ENCODE data around the gene CASKIN1. TPM values are rescaled to one million over a fixed set of nuclear protein-coding genes. Genes with fewer than 3 reads are reported as not detected.

CASKIN1 gene
- total RNA-seq, 1 experiment from 2014 or later, result 7.9 TPM

DNA sequence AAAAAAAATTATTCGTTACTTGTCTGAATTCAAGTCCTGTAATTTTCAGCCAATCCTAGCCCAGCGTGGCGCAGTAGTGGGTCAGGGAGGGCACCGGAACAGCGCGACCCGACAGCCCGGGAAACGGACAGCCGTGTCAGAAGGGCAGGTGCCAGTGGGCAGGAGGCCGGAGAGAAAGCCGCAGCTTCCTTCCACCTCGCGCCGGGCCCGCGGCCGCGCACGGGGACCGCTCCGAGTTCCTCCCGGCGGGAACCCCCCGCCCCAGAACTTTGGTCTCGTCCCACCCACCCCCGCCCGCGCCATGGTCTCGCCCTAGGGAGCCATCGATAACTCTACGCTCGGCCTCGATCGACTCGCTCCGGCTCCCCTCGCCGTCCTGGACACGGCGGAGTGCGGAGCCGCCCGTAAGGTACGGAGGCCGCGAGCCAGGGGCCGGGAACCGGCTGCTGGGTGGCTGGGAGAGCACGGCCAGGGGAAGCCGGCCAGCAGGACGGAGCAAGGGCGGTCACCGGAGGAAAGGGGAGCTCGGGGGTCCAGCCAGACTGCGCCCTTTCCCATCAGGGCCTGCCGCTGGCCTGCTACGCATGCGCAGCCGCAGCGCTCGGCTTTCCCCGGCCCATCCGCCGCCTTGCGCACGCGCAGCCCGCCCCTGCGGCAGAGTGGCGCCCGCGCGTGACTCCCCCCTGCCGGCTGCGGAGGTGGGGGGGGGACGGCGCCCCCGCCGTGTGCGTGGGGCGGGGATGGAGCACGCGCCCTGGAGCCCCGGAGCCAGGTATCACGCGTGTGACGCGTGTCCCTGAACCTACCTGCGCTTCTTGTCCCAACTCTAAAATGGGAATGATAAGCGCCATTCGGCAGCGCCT is 8.9 kb upstream of the CASKIN1 start, which contains the start of gene MLST8:
MLST8 (plus strand) TSS at position 351 of the 863 bp plus-strand sequence. CDS start 632 bp downstream, outside the sequence.
- H3K23me2 ChIP-seq (ENCODE audit: insufficient read length, low read depth, low read length, poor library complexity, severe bottlenecking), result peaks cover 12% of the 10 kb centered on the region
- no peak within 1 kb of the TSS for H4K91ac ChIP-seq (ENCODE audit: insufficient read length, low read depth, low read length)
- H2AK5ac ChIP-seq (ENCODE audit: insufficient read length, low read length), result no peak within 1 kb of the TSS
- no peak within 1 kb of the TSS for H3T11ph ChIP-seq (ENCODE audit: low read length)
- H3K27me3 ChIP-seq (ENCODE audit: insufficient read depth, low read length), result no peaks in the 10 kb centered on the region
- no peak within 1 kb of the TSS for H2AFZ ChIP-seq (ENCODE audit: low read length)
- H3K9ac ChIP-seq (ENCODE audit: extremely low read depth, insufficient read length, low read length), result peak within 1 kb of the TSS; percentile 88
- WGBS (ENCODE audit: extremely low coverage, insufficient read length, low lambda C conversion rate), result no CpG with 5 or more reads among the region's 93 CpGs
- H3K4ac ChIP-seq (ENCODE audit: low read depth, low read length), result no peak within 1 kb of the TSS
- H3K79me1 ChIP-seq (ENCODE audit: insufficient read depth, low read depth, low read length, poor library complexity, severe bottlenecking), result no peaks in the 10 kb centered on the region
- no peak within 1 kb of the TSS for H2BK120ac ChIP-seq (ENCODE audit: low read depth, low read length, poor library complexity, severe bottlenecking)
- H3K36me3 Mint-ChIP-seq (ENCODE audit: insufficient read depth in 1 of 3, low read depth in 3 of 3), result peaks cover 7 to 28% (median 28%) of the 10 kb centered on the region in 3 experiments; a peak in 6 of 7 replicates
- no peak within 1 kb of the TSS for H2BK12ac ChIP-seq (ENCODE audit: insufficient read length, low read depth, low read length)
- H3K18ac ChIP-seq (ENCODE audit: insufficient read length, low read depth, low read length), result peak within 1 kb of the TSS; percentile 96
- no peaks in the 10 kb centered on the region for H4K20me1 ChIP-seq (ENCODE audit: control insufficient read depth, insufficient read depth, insufficient read length)
- no peak within 1 kb of the TSS for H4K5ac ChIP-seq (ENCODE audit: insufficient read length, low read depth, low read length)
- peak within 1 kb of the TSS; percentile 76 to 84 for H3K4me3 Mint-ChIP-seq
- no peaks in the 10 kb centered on the region for H3K79me2 ChIP-seq (ENCODE audit: insufficient read depth, low read length)
- H3K14ac ChIP-seq (ENCODE audit: insufficient read depth, low read length), result peak within 1 kb of the TSS; percentile 97
- H3K4me1 ChIP-seq (ENCODE audit: insufficient read depth, low read length), result no peaks in the 10 kb centered on the region; the same call in 1 of the 2 replicates
- peaks cover 0 to 9% of the 10 kb centered on the region in 2 experiments; a peak in 1 of 5 replicates for H3K9me3 Mint-ChIP-seq
- H3K4me2 ChIP-seq (ENCODE audit: insufficient read depth, insufficient read length, low read length), result peak within 1 kb of the TSS; percentile 80
- H3K4me1 Mint-ChIP-seq, result peaks cover 6 to 9% of the 10 kb centered on the region in 2 experiments
- no peak within 1 kb of the TSS for H2BK20ac ChIP-seq (ENCODE audit: low read depth, low read length, poor library complexity, severe bottlenecking)
- H2BK15ac ChIP-seq (ENCODE audit: low read depth, low read length), result no peak within 1 kb of the TSS
- TF ChIP-seq, protein P1, sequence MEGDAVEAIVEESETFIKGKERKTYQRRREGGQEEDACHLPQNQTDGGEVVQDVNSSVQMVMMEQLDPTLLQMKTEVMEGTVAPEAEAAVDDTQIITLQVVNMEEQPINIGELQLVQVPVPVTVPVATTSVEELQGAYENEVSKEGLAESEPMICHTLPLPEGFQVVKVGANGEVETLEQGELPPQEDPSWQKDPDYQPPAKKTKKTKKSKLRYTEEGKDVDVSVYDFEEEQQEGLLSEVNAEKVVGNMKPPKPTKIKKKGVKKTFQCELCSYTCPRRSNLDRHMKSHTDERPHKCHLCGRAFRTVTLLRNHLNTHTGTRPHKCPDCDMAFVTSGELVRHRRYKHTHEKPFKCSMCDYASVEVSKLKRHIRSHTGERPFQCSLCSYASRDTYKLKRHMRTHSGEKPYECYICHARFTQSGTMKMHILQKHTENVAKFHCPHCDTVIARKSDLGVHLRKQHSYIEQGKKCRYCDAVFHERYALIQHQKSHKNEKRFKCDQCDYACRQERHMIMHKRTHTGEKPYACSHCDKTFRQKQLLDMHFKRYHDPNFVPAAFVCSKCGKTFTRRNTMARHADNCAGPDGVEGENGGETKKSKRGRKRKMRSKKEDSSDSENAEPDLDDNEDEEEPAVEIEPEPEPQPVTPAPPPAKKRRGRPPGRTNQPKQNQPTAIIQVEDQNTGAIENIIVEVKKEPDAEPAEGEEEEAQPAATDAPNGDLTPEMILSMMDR (conservative IDR thresholded peaks at IDR 0.05), result 0 out of 3 replicates have a peak, but pooled peaks have one; percentile 21
- DNase-seq, result peak; percentile 79
- H3K56ac ChIP-seq (ENCODE audit: insufficient read length, low read depth, low read length), result no peak within 1 kb of the TSS
- H3K23ac ChIP-seq (ENCODE audit: insufficient read length, low read depth, low read length), result no peak within 1 kb of the TSS
- peaks cover 31% of the 10 kb centered on the region for H3K27me3 Mint-ChIP-seq (ENCODE audit: low read depth)
- no peak within 1 kb of the TSS for H2BK5ac ChIP-seq (ENCODE audit: insufficient read length, low read length)
- no peak within 1 kb of the TSS for H3K27ac ChIP-seq (ENCODE audit: insufficient read length, low read depth, low read length)
- H3K27ac Mint-ChIP-seq, result peak within 1 kb of the TSS in 1 of 3 experiments; percentile 65; a peak in 2 of 7 replicates
- no peaks in the 10 kb centered on the region for H3K9me3 ChIP-seq (ENCODE audit: control insufficient read depth, low read depth, low read length)
- no peak within 1 kb of the TSS for H4K8ac ChIP-seq (replicated peaks; ENCODE audit: insufficient read length, low read depth, low read length)

All from H9 (cell line).